Thyroid gland (tissue), 4 donors: ENCODE data around the gene CLASP1. TPM values are rescaled to one million over a fixed set of nuclear protein-coding genes. Genes with fewer than 3 reads are reported as not detected.
"Not testable (repeated sequence)": the region's sequence is repeated elsewhere in the genome, so short reads cannot be mapped to it uniquely, and the experiment has no call there.

Experiments
- DNase-seq, 2 donors: peaks; one replicate each; pipeline ENCODE4 v3.0.0-alpha.2; 2019
- H3K27ac ChIP-seq, 3 donors: fragments of 200-600 bp; sonication (generic); 1 replicate in 2 of 3; 2 replicates in 1 of 3; pipeline ENCODE4 v1.5.1; 2016 to 2019; ENCODE audit warnings: mild to moderate bottlenecking in 1 of 3, moderate library complexity in 1 of 3
- H3K27me3 ChIP-seq: fragments of 200-600 bp; sonication (generic); one replicate; pipeline ENCODE4 v1.5.1; 2019
- H3K36me3 ChIP-seq, 2 donors: fragments of 200-600 bp; sonication (generic); one replicate each; pipeline ENCODE4 v1.5.1; 2016 to 2019
- H3K4me1 ChIP-seq, 2 donors: fragments of 200-600 bp; sonication (generic); one replicate each; pipeline ENCODE4 v1.5.1; 2017 to 2019
- H3K4me3 ChIP-seq, 3 donors: fragments of 200-600 bp; sonication (generic); replicated peaks in 1 of 3; 1 replicate in 2 of 3; 2 replicates in 1 of 3; pipeline ENCODE4 v1.5.1; 2016; ENCODE audit warnings: mild to moderate bottlenecking in 1 of 3
- H3K9me3 ChIP-seq: fragments of 200-600 bp; sonication (generic); one replicate; pipeline ENCODE4 v1.5.1; 2017
- CTCF ChIP-seq, 6 experiments: fragments of 200-600 bp in 3 of 6; fragments of 450-650 bp in 3 of 6; sonication (generic) in 3 of 6; IDR thresholded peaks; one replicate each; pipeline ENCODE4 v1.5.1; 2016 to 2019; ENCODE audit warnings: antibody characterized with exemption in 6 of 6, mild to moderate bottlenecking in 2 of 6, inconsistent platforms in 1 of 6, moderate library complexity in 1 of 6
- POLR2A ChIP-seq, 2 donors: fragments of 450-650 bp; IDR thresholded peaks; one replicate each; pipeline ENCODE4 v1.6.1; 2017; ENCODE audit warnings: antibody characterized with exemption in 2 of 2, mild to moderate bottlenecking in 2 of 2, moderate library complexity in 1 of 2
- WGBS, 2 donors: methylation state at CpG; one replicate each; pipeline ENCODE4 v1.1.5; 2017; 5-methylcytosine and 5-hydroxymethylcytosine counted together
- intact Hi-C: fragments of 100-400 bp; cut with DNase I; formaldehyde crosslinking; loops from one replicate; pipeline ENCODE4 v1.15.1; 2023
- total RNA-seq, 4 donors: library from RNA; depleted of rRNA; stranded (reverse); fragments of >200 nt; gene quantifications; one replicate each; pipeline ENCODE4 v1.2.3, GENCODE V29; 2016

The CLASP1 gene
- total RNA-seq, 4 donors from 2014 or later, result 69.3 to 110 (median 98.3) TPM

GRCh38 chr2:121567957-121568409 is 81.3 kb downstream of the CLASP1 start:
- H3K27ac ChIP-seq, result no peak overlapping the region
- no peak for DNase-seq
- TF ChIP-seq CTCF (IDR thresholded peaks at IDR 0.05), result no peak
- WGBS, 2 donors, result 68 to 75% methylated on average over 4 of the region's 4 CpGs
- no peaks in the 10 kb centered on the region for H3K36me3 ChIP-seq
- intact Hi-C loops, result no loop called here
- H3K4me3 ChIP-seq, result no peak overlapping the region
- no peaks in the 10 kb centered on the region for H3K9me3 ChIP-seq
- H3K27me3 ChIP-seq, result no peaks in the 10 kb centered on the region
- H3K4me1 ChIP-seq, result peaks cover 11 to 31% of the 10 kb centered on the region in 2 donors

- Histone ChIP-seq H3K27ac (no peak overlapping the region), H3K27me3 (no peaks in the 10 kb centered on the region), H3K9me3 (no peaks in the 10 kb centered on the region), H3K4me3 (no peak overlapping the region), H3K36me3 (no peaks in the 10 kb centered on the region), H3K4me1 (peaks cover 14 to 36% of the 10 kb centered on the region in 2 donors)
- TF ChIP-seq POLR2A (IDR thresholded peaks at IDR 0.05) (no peak), CTCF (IDR thresholded peaks at IDR 0.05) (no peak)
- WGBS, 2 donors, result 82 to 92% methylated on average over 7 of the region's 7 CpGs
- intact Hi-C loops, result no loop called here
- no peak for DNase-seq
Observed at GRCh38 chr2:121567452-121567851, 81.8 kb downstream of the CLASP1 start.

GRCh38 chr2:121565389-121566250 is 83.6 kb downstream of the CLASP1 start:
- DNase-seq, result no peak
- no peak for TF ChIP-seq POLR2A (IDR thresholded peaks at IDR 0.05)
- WGBS, 2 donors, result 81 to 82% methylated on average over 5 of the region's 5 CpGs
- intact Hi-C loops, result no loop called here
- Histone ChIP-seq H3K36me3 (no peaks in the 10 kb centered on the region), H3K27ac (no peak overlapping the region), H3K9me3 (no peaks in the 10 kb centered on the region), H3K27me3 (no peaks in the 10 kb centered on the region), H3K4me3 (no peak overlapping the region), H3K4me1 (peaks cover 14 to 30% of the 10 kb centered on the region in 2 donors)

- Histone ChIP-seq H3K36me3 (no peaks in the 10 kb centered on the region), H3K4me1 (peaks cover 14 to 30% of the 10 kb centered on the region in 2 donors), H3K9me3 (no peaks in the 10 kb centered on the region), H3K27me3 (no peaks in the 10 kb centered on the region), H3K4me3 (no peak overlapping the region), H3K27ac (no peak overlapping the region)
- WGBS, 2 donors, result 96 to 97% methylated on average over 3 of the region's 3 CpGs
- no peak for DNase-seq
- TF ChIP-seq CTCF (IDR thresholded peaks at IDR 0.05) (no peak), POLR2A (IDR thresholded peaks at IDR 0.05) (no peak)
- intact Hi-C loops, result no loop called here
Observed at GRCh38 chr2:121564905-121565304, 84.4 kb downstream of the CLASP1 start.

- H3K36me3 ChIP-seq, H3K4me3 ChIP-seq, DNase-seq, H3K9me3 ChIP-seq, H3K27ac ChIP-seq, intact Hi-C loops, H3K27me3 ChIP-seq: not testable (repeated sequence)
- peaks cover 14 to 30% of the 10 kb centered on the region in 2 donors for H3K4me1 ChIP-seq
- WGBS, 2 donors, result 68 to 78% methylated on average over 1 of the region's 1 CpG
Observed at GRCh38 chr2:121563754-121564153, 85.5 kb downstream of the CLASP1 start.
